IMR-90 (cell line): ENCODE measurements around the gene MYO1H.
"Not testable (repeated sequence)": the region's sequence is repeated elsewhere in the genome, so short reads cannot be mapped to it uniquely, and the experiment has no call there.

Experiments used
- CEBPB ChIP-seq: IDR thresholded peaks from 2 replicates; pipeline ENCODE4 v1.6.1; 2012; ENCODE audit warnings: low read depth, low read length, improper control_type of control experiment
- MXI1 ChIP-seq: IDR thresholded peaks from 2 replicates; pipeline ENCODE4 v1.6.1; 2012; ENCODE audit warnings: low read depth, mild to moderate bottlenecking, low read length, moderate library complexity, borderline replicate concordance
- POLR2A ChIP-seq: IDR thresholded peaks from 2 replicates; pipeline ENCODE4 v1.6.1; 2012; ENCODE audit warnings: mild to moderate bottlenecking, low read depth, low read length
- RAD21 ChIP-seq: IDR thresholded peaks from 2 replicates; pipeline ENCODE4 v1.6.1; 2012; ENCODE audit warnings: low read length, improper control_type of control experiment
- RCOR1 ChIP-seq: IDR thresholded peaks from 2 replicates; pipeline ENCODE4 v1.6.1; 2012; ENCODE audit warnings: mild to moderate bottlenecking, low read length, improper control_type of control experiment; ENCODE audit not compliant: insufficient replicate concordance
- RFX5 ChIP-seq: IDR thresholded peaks from 2 replicates; pipeline ENCODE4 v1.8.0; 2012; ENCODE audit warnings: low read depth, mild to moderate bottlenecking, low read length, moderate library complexity
- SMC3 ChIP-seq: fragments of 150-350 bp; IDR thresholded peaks from 2 replicates; pipeline ENCODE4 v1.6.1; 2016; ENCODE audit warnings: low read depth, mild to moderate bottlenecking, antibody characterized with exemption, low read length, moderate library complexity
- TF ChIP-seq, protein P1 (sequence below): conservative IDR thresholded peaks from 2 replicates; pipeline ENCODE4 v1.5.1; 2012; ENCODE audit warnings: mild to moderate bottlenecking, low read depth, low read length, improper control_type of control experiment
- TF ChIP-seq, protein P2 (sequence below): fragments of 150-350 bp; IDR thresholded peaks from 2 replicates; pipeline ENCODE4 v1.6.1; 2017; ENCODE audit warnings: mild to moderate bottlenecking, antibody characterized with exemption, low read length, low read depth

DNA sequence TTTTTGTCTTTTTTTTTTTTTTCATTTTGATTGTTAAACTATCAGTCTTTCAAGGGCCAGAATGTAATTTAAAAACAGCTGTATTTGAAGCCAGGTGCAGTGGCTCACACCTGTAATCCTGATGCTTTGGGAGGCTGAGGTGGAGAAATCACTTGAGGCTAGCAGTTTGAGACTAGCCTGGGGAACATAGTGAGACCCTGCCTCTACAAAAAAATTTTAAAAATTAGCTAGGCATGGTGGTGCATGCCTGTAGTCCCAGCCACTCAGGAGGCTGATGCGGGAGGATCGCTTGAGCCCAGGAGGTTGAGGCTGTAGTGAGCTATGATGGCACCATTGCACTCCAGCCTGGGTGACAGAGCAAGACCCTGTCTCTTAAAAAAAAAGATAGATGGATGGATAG, 57.1 kb downstream of the MYO1H start:
- TF ChIP-seq, protein P1, sequence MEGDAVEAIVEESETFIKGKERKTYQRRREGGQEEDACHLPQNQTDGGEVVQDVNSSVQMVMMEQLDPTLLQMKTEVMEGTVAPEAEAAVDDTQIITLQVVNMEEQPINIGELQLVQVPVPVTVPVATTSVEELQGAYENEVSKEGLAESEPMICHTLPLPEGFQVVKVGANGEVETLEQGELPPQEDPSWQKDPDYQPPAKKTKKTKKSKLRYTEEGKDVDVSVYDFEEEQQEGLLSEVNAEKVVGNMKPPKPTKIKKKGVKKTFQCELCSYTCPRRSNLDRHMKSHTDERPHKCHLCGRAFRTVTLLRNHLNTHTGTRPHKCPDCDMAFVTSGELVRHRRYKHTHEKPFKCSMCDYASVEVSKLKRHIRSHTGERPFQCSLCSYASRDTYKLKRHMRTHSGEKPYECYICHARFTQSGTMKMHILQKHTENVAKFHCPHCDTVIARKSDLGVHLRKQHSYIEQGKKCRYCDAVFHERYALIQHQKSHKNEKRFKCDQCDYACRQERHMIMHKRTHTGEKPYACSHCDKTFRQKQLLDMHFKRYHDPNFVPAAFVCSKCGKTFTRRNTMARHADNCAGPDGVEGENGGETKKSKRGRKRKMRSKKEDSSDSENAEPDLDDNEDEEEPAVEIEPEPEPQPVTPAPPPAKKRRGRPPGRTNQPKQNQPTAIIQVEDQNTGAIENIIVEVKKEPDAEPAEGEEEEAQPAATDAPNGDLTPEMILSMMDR, result not testable (repeated sequence)
- not testable (repeated sequence) for TF ChIP-seq RFX5, RAD21, POLR2A, CEBPB, MXI1, SMC3, RCOR1
- TF ChIP-seq, protein P2, sequence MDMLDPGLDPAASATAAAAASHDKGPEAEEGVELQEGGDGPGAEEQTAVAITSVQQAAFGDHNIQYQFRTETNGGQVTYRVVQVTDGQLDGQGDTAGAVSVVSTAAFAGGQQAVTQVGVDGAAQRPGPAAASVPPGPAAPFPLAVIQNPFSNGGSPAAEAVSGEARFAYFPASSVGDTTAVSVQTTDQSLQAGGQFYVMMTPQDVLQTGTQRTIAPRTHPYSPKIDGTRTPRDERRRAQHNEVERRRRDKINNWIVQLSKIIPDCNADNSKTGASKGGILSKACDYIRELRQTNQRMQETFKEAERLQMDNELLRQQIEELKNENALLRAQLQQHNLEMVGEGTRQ, result not testable (repeated sequence)
